Mesangial cell (primary cell): Measurements from ENCODE around the gene TFAP2B. TPM values are rescaled to one million over a fixed set of nuclear protein-coding genes. Genes with fewer than 3 reads are reported as not detected.

ENCODE experiments used
- total RNA-seq: library from RNA; depleted of rRNA; stranded (reverse); fragments of >200 nt; gene quantifications from 2 replicates; pipeline ENCODE4 v1.2.3, GENCODE V29; 2015

The TFAP2B gene
- 0.16 and 1.0 TPM in 2 replicates for total RNA-seq

GRCh38 chr6:50818673-50819072 is at the start of gene TFAP2B:
Gene TFAP2B, plus strand, starts transcription at chr6:50818871. Its CDS starts 21 bp downstream, at chr6:50818892.

Other genes starting within 250 kb of the TFAP2B start
- gene TFAP2D, start 105.3 kb upstream of the TFAP2B start, total RNA-seq: not detected in 2 replicates